Panc1 (cell line): ENCODE results near the gene CEP85L. TPM values are rescaled to one million over a fixed set of nuclear protein-coding genes. Genes with fewer than 3 reads are reported as not detected.

Experiments used
- ATAC-seq: fragments of 200-7000 bp; cut with Tn5 transposase; 2 replicates; pipeline ENCODE4 v1.9.1; 2020; ENCODE audit warnings: mild to moderate bottlenecking, moderate library complexity
- BruUV-seq: library from RNA; stranded (reverse); fragments of 400-500 nt; replicated peaks from 2 replicates; lab custom pipeline; 2021; lab: Mats Ljungman, UMichigan
- CTCF ChIA-PET: fragments of 300-600 bp; sonication (Branson Sonifier 250); formaldehyde crosslinking; loops from one replicate; lab custom pipeline; 2022; ENCODE audit warnings: antibody characterized with exemption; lab: Charles Lee
- POLR2A ChIA-PET: fragments of 300-600 bp; sonication (Branson Sonifier 250); formaldehyde crosslinking; loops from one replicate; lab custom pipeline; 2022; ENCODE audit warnings: antibody characterized with exemption; lab: Charles Lee
- DNase-seq: peaks from one replicate; pipeline ENCODE4 v3.0.0-alpha.2; 2010; ENCODE audit warnings: low read depth, low spot score
- H3K27ac ChIP-seq: 2 replicates; pipeline ENCODE4 v1.5.1; 2011; ENCODE audit warnings: mild to moderate bottlenecking, low read length, inconsistent platforms
- H3K27me3 ChIP-seq: fragments of 200-500 bp; sonication (Bioruptor generic); 2 replicates; pipeline ENCODE4 v1.6.0; 2014; ENCODE audit warnings: low read length, inconsistent platforms; ENCODE audit not compliant: control insufficient read depth, insufficient read depth
- H3K36me3 ChIP-seq: fragments of 200-500 bp; sonication (Bioruptor generic); 2 replicates; pipeline ENCODE4 v1.5.1; 2014; ENCODE audit warnings: inconsistent platforms, mild to moderate bottlenecking, low read length, moderate library complexity; ENCODE audit not compliant: control insufficient read depth, insufficient read depth
- H3K4me1 ChIP-seq: 2 replicates; pipeline ENCODE4 v1.5.1; 2011; ENCODE audit warnings: inconsistent platforms, mild to moderate bottlenecking, low read length, moderate library complexity; ENCODE audit not compliant: control insufficient read depth, insufficient read depth
- H3K4me3 ChIP-seq, 2 experiments: 2 replicates each; pipeline ENCODE4 v1.5.1; 2011 to 2012; ENCODE audit warnings: low read depth in 2 of 2, low read length in 2 of 2, mild to moderate bottlenecking in 2 of 2, inconsistent platforms in 1 of 2, moderate library complexity in 1 of 2
- H3K9me3 ChIP-seq: fragments of 200-500 bp; sonication (Bioruptor generic); 2 replicates; pipeline ENCODE4 v1.5.1; 2014; ENCODE audit warnings: low read depth, mild to moderate bottlenecking, inconsistent platforms, low read length, moderate library complexity; ENCODE audit not compliant: control insufficient read depth, insufficient read depth
- CTCF ChIP-seq: fragments of 450-650 bp; IDR thresholded peaks from 2 replicates; pipeline ENCODE4 v1.5.1; 2017; ENCODE audit warnings: mild to moderate bottlenecking
- POLR2AphosphoS5 ChIP-seq: IDR thresholded peaks from 2 replicates; pipeline ENCODE4 v1.6.1; 2012; ENCODE audit warnings: mild to moderate bottlenecking, low read depth, low read length, moderate library complexity
- REST ChIP-seq, 2 experiments: IDR thresholded peaks; 2 replicates each; pipeline ENCODE4 v1.6.1; 2011 to 2012; ENCODE audit warnings: low read depth in 2 of 2, control low read depth in 1 of 2, low read length in 1 of 2, mild to moderate bottlenecking in 1 of 2, moderate library complexity in 1 of 2; ENCODE audit not compliant: insufficient read depth in 1 of 2
- SIN3A ChIP-seq: IDR thresholded peaks from 2 replicates; pipeline ENCODE4 v1.6.1; 2012; ENCODE audit warnings: low read depth, mild to moderate bottlenecking, low read length, moderate library complexity, borderline replicate concordance; ENCODE audit not compliant: insufficient read depth
- TCF7L2 ChIP-seq: IDR thresholded peaks from 2 replicates; pipeline ENCODE4 v1.6.1; 2011; ENCODE audit warnings: mild to moderate bottlenecking, low read depth, low read length, inconsistent platforms
- in situ Hi-C: cut with HindIII; loops from 2 replicates; pipeline ENCODE4 v1.10.0; 2016; ENCODE audit warnings: low sequenced_read_pairs, low pct_unique_long_range_greater_than_20kb
- intact Hi-C: fragments of 100-400 bp; cut with micrococcal nuclease; formaldehyde crosslinking; loops from one replicate; pipeline ENCODE4 v1.10.0; 2022; ENCODE audit not compliant: unreplicated experiment
- total RNA-seq: library from RNA; stranded (reverse); gene quantifications from one replicate; pipeline ENCODE4 v1.2.1, GENCODE V29; 2021; ENCODE audit not compliant: unreplicated experiment

CEP85L gene
- total RNA-seq, 1 experiment from 2014 or later = 6.7 TPM

- H3K9me3 ChIP-seq = no peaks in the 10 kb centered on the region
- no peaks in the 10 kb centered on the region for H3K36me3 ChIP-seq
- ATAC-seq = no peak
- H3K27ac ChIP-seq = no peak overlapping the region
- in situ Hi-C loops = no loop called here
- H3K4me3 ChIP-seq = no peak overlapping the region
- no peak for TF ChIP-seq POLR2AphosphoS5
- TF ChIP-seq CTCF = no peak
- no peak for TF ChIP-seq REST (IDR thresholded peaks at IDR 0.05; ENCODE audit: insufficient read depth in 1 of 2, low read depth in 2 of 2, low read length in 1 of 2)
- no peak for TF ChIP-seq SIN3A
- no peak for TF ChIP-seq TCF7L2
- BruUV-seq = no TSS peak
- POLR2A ChIA-PET = no interaction called here
- intact Hi-C loops = loop anchor here (5.0 kb wide), 2 partner anchors 49 to 234 kb away; no protein-coding TSS in a partner anchor
- CTCF ChIA-PET = no interaction called here
- no peaks in the 10 kb centered on the region for H3K27me3 ChIP-seq
- DNase-seq = no peak
- H3K4me1 ChIP-seq = no peaks in the 10 kb centered on the region
These were observed 83.4 kb downstream of the CEP85L start for GRCh38 chr6:118567974-118568373.

- in situ Hi-C loops (no loop called here), intact Hi-C loops (loop anchor here (1.0 to 5.0 kb wide), 3 partner anchors 52 to 237 kb away; no protein-coding TSS in a partner anchor)
- ChIA-PET POLR2A (no interaction called here), CTCF (interaction anchor here (0.8 kb wide), 1 partner anchor 53 kb away, joined by 3 read pairs; no protein-coding TSS in a partner anchor)
- DNase-seq (peak; percentile 39), ATAC-seq (peak; percentile 82)
- Histone ChIP-seq H3K4me1 (no peaks in the 10 kb centered on the region), H3K36me3 (no peaks in the 10 kb centered on the region), H3K4me3 (no peak overlapping the region), H3K27me3 (no peaks in the 10 kb centered on the region), H3K9me3 (no peaks in the 10 kb centered on the region), H3K27ac (no peak overlapping the region)
- peak; percentile 63 for TF ChIP-seq CTCF
- TF ChIP-seq REST (IDR thresholded peaks at IDR 0.05; ENCODE audit: insufficient read depth in 1 of 2, low read depth in 2 of 2, low read length in 1 of 2) = no peak
- no TSS peak for BruUV-seq
These were observed 86.0 kb downstream of the CEP85L start for GRCh38 chr6:118565311-118565960.
